ENCODE measurements around the gene SNX25. TPM values are rescaled to one million over a fixed set of nuclear protein-coding genes. Genes with fewer than 3 reads are reported as not detected.

The SNX25 gene
- total RNA-seq, 3 donors from 2014 or later (not counting 1 experiment from before 2014, with no cell fraction given), result 15.5 to 18.0 (median 16.6) TPM

GRCh38 chr4:185215261-185215660, 5.9 kb downstream of the SNX25 start:
- intact Hi-C loops (cut with micrococcal nuclease), result no loop called here
- DNase-seq, result no peak
- H3K27ac Mint-ChIP-seq, result no peak overlapping the region

GRCh38 chr4:185217408-185217975, 8.1 kb downstream of the SNX25 start:
- Histone ChIP-seq H3K4me1 (ENCODE audit: control insufficient read depth, insufficient read depth, low read length) (no peaks in the 10 kb centered on the region), H3K27me3 (ENCODE audit: control insufficient read depth, insufficient read depth, low read length) (no peaks in the 10 kb centered on the region), H3K36me3 (ENCODE audit: control insufficient read depth, insufficient read depth, low read length) (no peaks in the 10 kb centered on the region), H3K9me3 (ENCODE audit: control insufficient read depth, insufficient read depth, low read length) (no peaks in the 10 kb centered on the region), H3K27ac (ENCODE audit: low read length) (no peak overlapping the region), H3K4me3 (ENCODE audit: low read length) (no peak overlapping the region)
- DNase-seq, result no peak
- 89% methylated on average over 5 of the region's 6 CpGs for WGBS (ENCODE audit: insufficient coverage)
- H3K4me3 Mint-ChIP-seq, result no peak overlapping the region
- H3K36me3 Mint-ChIP-seq, result no peaks in the 10 kb centered on the region
- H3K27me3 Mint-ChIP-seq (ENCODE audit: low read depth in 2 of 2), result no peaks in the 10 kb centered on the region
- no peak for ATAC-seq
- H3K27ac Mint-ChIP-seq, result no peak overlapping the region
- no peaks in the 10 kb centered on the region for H3K9me3 Mint-ChIP-seq
- TF ChIP-seq CTCF (IDR thresholded peaks at IDR 0.05), result no peak
- H3K4me1 Mint-ChIP-seq, result peaks cover 22 to 31% of the 10 kb centered on the region in 2 donors
- intact Hi-C loops (cut with micrococcal nuclease), result no loop called here

More at GRCh38 chr4:185215261-185215660, 5.9 kb downstream of the SNX25 start:
- Histone ChIP-seq H3K4me1 (ENCODE audit: control insufficient read depth, insufficient read depth, low read length) (peaks cover 6% of the 10 kb centered on the region), H3K4me3 (ENCODE audit: low read length) (no peak overlapping the region), H3K27ac (ENCODE audit: low read length) (no peak overlapping the region), H3K9me3 (ENCODE audit: control insufficient read depth, insufficient read depth, low read length) (no peaks in the 10 kb centered on the region), H3K27me3 (ENCODE audit: control insufficient read depth, insufficient read depth, low read length) (no peaks in the 10 kb centered on the region), H3K36me3 (ENCODE audit: control insufficient read depth, insufficient read depth, low read length) (no peaks in the 10 kb centered on the region)
- no CpG with 5 or more reads among the region's 2 CpGs for WGBS (ENCODE audit: insufficient coverage)
- Mint-ChIP-seq H3K9me3 (no peaks in the 10 kb centered on the region), H3K27me3 (ENCODE audit: low read depth in 2 of 2) (no peaks in the 10 kb centered on the region), H3K4me1 (peaks cover 36% of the 10 kb centered on the region in 2 donors), H3K4me3 (no peak overlapping the region), H3K36me3 (no peaks in the 10 kb centered on the region)
- TF ChIP-seq CTCF (IDR thresholded peaks at IDR 0.05), result no peak
- no peak for ATAC-seq

- DNase-seq (no peak), ATAC-seq (no peak)
- no peak for TF ChIP-seq CTCF (IDR thresholded peaks at IDR 0.05)
- H3K27ac ChIP-seq (ENCODE audit: low read length), result no peak overlapping the region
- Mint-ChIP-seq H3K36me3 (no peaks in the 10 kb centered on the region), H3K4me1 (peaks cover 14 to 22% of the 10 kb centered on the region in 2 donors), H3K27me3 (ENCODE audit: low read depth in 2 of 2) (no peaks in the 10 kb centered on the region), H3K9me3 (no peaks in the 10 kb centered on the region), H3K27ac (no peak overlapping the region), H3K4me3 (no peak overlapping the region)
- no peaks in the 10 kb centered on the region for H3K36me3 ChIP-seq (ENCODE audit: control insufficient read depth, insufficient read depth, low read length)
- no peak overlapping the region for H3K4me3 ChIP-seq (ENCODE audit: low read length)
- H3K9me3 ChIP-seq (ENCODE audit: control insufficient read depth, insufficient read depth, low read length), result no peaks in the 10 kb centered on the region
- no peaks in the 10 kb centered on the region for H3K27me3 ChIP-seq (ENCODE audit: control insufficient read depth, insufficient read depth, low read length)
- WGBS (ENCODE audit: insufficient coverage), result 94% methylated on average over 2 of the region's 2 CpGs
- H3K4me1 ChIP-seq (ENCODE audit: control insufficient read depth, insufficient read depth, low read length), result no peaks in the 10 kb centered on the region
- intact Hi-C loops (cut with micrococcal nuclease), result no loop called here
Measured at GRCh38 chr4:185218312-185218711, 8.9 kb downstream of the SNX25 start.

Data from natural killer cell (primary cell).